GM12891 (cell line): ENCODE measurements around the gene PCDHB2.
"Not testable (repeated sequence)": the region's sequence is repeated elsewhere in the genome, so short reads cannot be mapped to it uniquely, and the experiment has no call there.

ENCODE experiments used
- DNase-seq: peaks from one replicate; pipeline ENCODE4 v3.0.0; 2011; ENCODE audit warnings: low spot score; ENCODE audit not compliant: insufficient read length
- FAIRE-seq: peaks from 2 replicates; lab custom pipeline; 2011; peaks lifted over from hg19 to GRCh38; lab: Jason Lieb, UNC
- PAX5 ChIP-seq: IDR thresholded peaks from 2 replicates; pipeline ENCODE4 v1.6.1; 2011; ENCODE audit warnings: low read length, moderate library complexity, mild to moderate bottlenecking; ENCODE audit not compliant: insufficient read depth, severe bottlenecking
- POLR2A ChIP-seq: IDR thresholded peaks from 2 replicates; pipeline ENCODE4 v1.6.1; 2011; ENCODE audit warnings: low read depth, low read length, control low read depth
- POLR2AphosphoS5 ChIP-seq: IDR thresholded peaks from 2 replicates; pipeline ENCODE4 v1.6.1; 2011; ENCODE audit warnings: low read depth, low read length, control low read depth
- POU2F2 ChIP-seq: IDR thresholded peaks from 2 replicates; pipeline ENCODE4 v1.6.1; 2011; ENCODE audit warnings: low read depth, mild to moderate bottlenecking, control low read depth, low read length, moderate library complexity
- SPI1 ChIP-seq: IDR thresholded peaks from 2 replicates; pipeline ENCODE4 v1.6.1; 2011; ENCODE audit warnings: low read depth, low read length, control low read depth
- TAF1 ChIP-seq: IDR thresholded peaks from 2 replicates; pipeline ENCODE4 v1.6.1; 2011; ENCODE audit warnings: low read depth, low read length, control low read depth

The PCDHB2 gene

GRCh38 chr5:141135718-141136266 is 41.4 kb downstream of the PCDHB2 start:
- TF ChIP-seq SPI1, result no peak
- no peak for TF ChIP-seq POU2F2
- TF ChIP-seq TAF1, result no peak
- no peak for TF ChIP-seq PAX5
- no peak for TF ChIP-seq POLR2AphosphoS5
- no peak for TF ChIP-seq POLR2A
- no peak for DNase-seq
- FAIRE-seq, result no peak

GRCh38 chr5:141137346-141137745 is 42.9 kb downstream of the PCDHB2 start:
- DNase-seq, FAIRE-seq: not testable (repeated sequence)
